ENCODE data around the gene SMARCAD1.

GRCh38 chr4:94235825-94236224 lies 28.2 kb downstream of the SMARCAD1 start:
- TF ChIP-seq CTCF (IDR thresholded peaks at IDR 0.05): no peak
- TF ChIP-seq POLR2A (IDR thresholded peaks at IDR 0.05): no peak

All from right lobe of liver (tissue), 4 donors.